Central memory CD4-positive, alpha-beta T cell (primary cell): ENCODE data around the gene VAT1L.

Experiments used
- DNase-seq: peaks from one replicate; pipeline ENCODE4 v3.0.0; 2022

VAT1L gene

DNA sequence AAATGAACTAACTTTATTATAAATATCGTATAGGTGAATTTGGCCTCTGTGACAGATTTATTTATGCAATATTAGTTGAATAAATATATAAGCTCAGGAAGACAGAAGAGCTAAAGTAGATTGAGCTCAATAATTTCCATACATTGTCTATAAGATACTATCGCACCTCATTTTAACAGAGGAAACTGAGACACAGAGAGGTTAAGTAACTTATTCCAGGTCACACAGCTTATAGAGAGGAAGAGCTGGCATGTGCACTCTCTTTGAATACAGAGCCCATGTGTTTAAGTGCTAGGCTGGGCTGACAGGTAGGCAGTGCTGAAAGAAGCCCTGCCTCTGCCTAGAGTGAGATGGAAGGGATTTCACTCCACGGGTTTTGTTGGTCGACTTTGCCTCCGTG lies 48.4 kb downstream of the VAT1L start:
- DNase-seq, result no peak

DNA sequence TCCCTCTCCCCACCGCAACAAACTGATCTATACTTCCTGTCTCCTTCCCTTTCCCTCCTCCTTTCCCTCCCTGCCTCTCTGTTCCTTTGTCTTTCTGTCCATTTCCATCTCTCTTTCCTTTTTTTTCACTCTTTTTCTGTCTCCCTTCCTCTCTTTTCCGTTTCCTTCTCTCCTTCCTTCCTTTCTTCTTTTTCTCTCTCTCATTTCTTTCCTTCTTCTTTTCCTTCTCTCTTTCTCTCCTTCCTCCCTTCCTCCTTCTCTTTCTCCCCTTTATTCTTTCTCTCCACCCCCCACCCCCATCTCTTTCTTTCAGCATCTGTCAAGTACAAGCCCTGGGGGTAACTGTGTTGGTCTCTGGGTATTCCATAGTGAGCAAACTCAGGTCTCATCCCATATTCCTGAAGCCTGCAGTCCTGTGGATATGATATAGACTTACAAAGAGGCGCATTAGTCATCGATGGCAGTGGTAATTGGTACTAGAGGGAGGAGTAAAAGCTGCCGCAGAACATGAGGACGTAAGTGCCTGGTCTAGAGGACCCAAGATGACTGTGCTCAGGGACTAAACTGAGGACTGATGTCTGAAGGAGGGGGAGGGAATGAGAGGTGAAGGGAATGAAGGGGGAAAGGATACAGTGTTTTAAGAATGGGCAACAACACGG lies 50.4 kb downstream of the VAT1L start:
- DNase-seq, result no peak

DNA sequence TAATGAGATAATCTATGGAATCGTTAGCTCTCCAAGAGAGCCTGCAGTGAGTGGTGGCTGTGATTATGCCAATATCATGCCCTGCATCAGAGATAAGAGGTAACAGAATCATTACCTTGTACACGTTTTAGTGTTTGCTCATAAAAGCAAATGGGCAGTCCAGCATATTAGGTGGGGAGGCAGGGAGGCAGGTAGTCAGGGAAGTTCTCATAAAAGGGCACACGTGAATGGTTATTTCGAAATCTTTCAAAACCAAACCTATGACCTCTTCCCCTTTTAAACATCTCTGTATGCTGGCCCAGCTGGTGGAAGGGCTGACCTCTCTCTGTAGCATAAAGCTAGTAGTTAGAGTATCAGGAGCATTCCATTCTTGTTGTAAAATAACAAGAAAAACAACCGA lies 51.7 kb downstream of the VAT1L start:
- DNase-seq, result no peak

DNA sequence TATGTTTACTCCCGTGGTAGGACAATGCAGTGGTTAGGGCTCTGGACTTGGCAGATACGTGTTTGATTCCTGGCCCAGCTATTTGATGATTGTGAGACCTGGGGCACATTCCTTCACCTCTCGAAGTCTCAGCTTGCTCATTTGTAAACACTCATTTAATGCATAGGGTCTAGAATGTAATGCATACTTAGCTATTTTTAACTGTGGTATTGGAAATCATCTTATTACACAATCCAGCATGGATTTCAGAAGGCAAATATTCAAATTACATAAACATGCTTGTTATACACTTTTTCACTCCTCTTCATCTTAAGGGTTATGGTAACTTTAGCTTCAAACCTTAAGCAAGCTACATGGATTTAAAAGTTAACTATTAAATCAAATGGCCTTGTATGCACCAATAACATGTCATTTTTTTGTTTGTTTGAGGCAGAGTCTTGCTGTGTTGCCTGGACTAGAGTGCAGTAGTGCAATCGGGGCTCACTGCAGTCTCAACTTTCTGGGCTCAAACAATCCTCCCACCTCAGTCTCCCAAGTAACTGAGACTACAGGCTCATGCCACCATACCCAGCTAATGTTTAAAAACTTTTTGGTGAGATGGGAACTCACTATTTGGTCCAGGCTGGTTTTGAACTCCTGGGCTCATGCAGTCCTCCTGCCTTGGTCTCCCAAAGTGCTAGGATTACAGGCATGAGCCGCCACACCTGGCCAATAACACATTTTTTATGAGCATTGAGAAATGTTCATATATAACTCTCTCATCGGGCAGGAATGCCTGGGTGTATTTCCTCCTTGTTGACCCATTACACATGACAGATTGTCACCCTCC lies 52.5 kb downstream of the VAT1L start:
- no peak for DNase-seq

DNA sequence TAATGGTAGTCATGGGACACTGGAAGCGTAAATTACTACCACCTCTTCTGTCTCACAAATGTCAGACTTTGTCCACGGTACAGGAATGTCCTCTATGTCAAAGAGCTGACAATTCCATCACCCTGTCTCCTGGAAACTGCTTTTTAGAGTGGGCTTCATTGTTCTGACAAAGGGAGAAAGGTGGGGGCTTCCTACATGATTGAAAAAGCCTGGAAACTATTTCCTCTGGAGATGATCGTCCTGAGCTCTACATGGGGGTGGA lies 53.1 kb downstream of the VAT1L start:
- no peak for DNase-seq

DNA sequence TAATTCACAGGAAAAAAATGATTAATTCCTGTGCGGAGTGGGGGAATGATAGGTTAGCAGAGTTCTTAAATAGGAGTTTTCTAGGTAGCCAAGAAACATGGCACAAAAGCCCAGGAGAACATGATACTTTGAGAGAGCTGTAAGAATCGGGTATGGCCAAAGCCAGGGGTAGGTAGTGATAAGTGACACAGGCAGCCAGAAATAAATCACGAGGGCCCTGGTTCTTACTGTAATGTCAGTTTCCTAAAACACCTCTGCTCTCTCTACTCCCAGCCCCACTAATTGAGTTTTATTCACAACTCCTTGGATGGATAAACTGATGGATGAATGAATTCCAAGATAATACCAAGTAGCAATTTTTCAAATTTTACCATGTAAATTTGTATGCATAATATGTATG lies 54.1 kb downstream of the VAT1L start:
- DNase-seq, result no peak

DNA sequence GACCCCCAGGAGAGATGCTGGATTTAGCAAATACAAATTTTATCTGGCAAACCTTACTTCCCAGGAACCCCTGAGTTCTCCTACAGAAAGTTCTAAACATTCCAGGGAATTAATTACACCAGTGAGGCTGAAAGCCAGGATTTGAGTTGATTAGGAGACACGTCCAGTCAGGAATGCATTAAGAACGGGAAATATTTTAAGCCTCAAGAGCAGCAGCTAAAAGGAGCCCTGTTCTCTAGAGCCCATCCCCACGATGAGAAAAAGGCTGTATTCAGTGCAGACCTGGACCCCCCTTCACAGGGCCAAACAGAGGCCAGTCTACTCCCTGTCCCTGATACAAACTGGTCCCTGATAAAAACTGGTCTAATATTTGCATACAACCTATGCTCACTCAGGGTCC lies 55.0 kb downstream of the VAT1L start:
- no peak for DNase-seq

DNA sequence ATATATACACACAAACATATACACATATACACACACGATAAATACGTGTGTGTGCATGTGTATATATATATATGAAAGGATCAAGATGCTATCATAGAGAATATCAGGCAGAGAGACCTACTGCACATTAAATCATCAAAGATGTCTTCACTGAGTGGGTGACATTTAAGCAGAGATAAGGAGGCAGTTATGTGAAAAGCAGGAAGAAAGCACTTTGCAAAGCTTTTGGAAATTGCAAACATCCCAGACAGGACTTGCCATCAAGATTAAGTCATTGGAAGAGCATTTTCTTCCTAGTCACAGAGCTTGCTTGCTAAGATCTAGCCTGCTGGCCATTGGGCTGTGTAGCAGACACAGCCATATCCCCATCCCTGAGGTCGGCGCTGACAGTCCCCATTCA lies 56.4 kb downstream of the VAT1L start:
- DNase-seq, result no peak

DNA sequence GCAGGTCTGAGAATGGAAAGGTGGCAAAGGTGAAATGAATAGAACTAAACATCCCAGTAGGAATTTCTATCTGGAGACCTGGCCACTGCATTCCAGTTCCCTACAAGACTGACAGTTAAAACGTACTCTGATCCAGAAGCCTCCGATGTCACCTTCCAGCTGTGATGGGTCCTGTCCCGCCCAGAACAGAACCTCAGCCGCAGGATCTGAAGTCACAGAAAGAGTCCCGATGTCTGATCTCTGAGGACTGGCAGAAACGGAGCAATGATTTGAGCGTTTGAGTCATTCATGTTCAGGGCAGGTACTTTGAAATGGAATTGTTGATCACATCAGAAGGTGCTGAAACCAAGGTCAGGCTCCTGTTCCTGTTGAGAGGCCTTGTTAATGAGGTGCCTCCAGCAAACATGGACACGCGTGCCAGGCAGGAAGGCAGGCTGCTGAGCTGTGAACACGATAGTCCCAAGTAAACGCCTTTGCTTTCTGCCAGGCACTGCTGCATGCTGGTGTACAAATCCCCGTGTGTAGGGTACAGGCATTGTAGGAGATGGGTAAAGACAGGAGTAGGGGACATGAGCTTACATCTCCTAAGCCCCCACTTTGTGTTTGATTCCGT lies 61.4 kb downstream of the VAT1L start:
- no peak for DNase-seq

DNA sequence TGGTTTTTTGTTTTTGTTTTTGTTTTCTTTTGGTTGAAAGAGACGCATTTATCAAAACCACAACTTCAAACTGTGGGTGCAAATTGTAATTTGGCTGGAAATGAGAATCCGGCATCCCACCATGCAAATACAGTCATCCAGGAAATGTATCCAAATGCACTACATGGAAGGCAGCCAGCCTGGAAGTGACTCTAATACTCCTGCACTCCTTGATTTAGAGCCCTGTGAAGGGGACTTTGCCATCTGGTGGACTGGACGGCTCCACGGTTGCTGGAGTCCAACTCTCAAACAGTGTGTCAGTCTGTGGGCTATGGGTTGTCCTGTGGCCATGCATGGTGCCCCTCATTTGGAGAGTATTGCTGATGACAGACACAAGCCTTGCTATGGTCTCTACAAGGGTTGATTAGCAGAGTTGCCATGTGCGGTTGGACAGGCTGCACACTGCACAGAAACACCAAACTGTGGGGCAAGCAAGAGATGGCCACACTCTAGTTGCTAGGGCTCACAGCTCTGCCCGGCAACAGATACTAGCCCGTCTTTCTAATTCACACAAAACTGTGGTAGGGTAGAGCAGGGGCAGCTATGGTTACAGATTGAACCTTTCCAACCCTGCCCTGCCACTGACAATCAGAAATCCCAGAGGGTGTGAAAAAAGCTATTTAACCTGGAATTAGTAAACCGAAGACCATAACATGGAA lies 62.4 kb downstream of the VAT1L start:
- no peak for DNase-seq

DNA sequence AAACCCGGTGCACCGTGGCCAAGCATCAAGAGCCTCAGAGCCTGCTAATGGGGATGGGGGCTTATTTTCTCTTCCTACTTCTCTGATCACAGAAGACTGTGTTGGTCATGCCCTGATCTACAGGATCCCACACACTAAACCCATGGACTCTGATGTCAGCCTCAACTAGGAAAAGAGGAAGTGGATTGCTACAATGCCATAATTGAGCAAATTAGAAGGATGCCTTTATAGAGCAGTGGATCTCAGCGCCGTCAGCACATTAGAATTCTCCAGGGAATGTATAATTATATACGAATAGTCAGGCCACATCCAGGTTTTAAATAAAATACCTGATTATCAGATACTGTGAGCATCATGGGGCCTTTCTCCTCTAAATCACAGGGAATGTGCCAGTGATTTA lies 64.8 kb downstream of the VAT1L start:
- DNase-seq, result no peak

DNA sequence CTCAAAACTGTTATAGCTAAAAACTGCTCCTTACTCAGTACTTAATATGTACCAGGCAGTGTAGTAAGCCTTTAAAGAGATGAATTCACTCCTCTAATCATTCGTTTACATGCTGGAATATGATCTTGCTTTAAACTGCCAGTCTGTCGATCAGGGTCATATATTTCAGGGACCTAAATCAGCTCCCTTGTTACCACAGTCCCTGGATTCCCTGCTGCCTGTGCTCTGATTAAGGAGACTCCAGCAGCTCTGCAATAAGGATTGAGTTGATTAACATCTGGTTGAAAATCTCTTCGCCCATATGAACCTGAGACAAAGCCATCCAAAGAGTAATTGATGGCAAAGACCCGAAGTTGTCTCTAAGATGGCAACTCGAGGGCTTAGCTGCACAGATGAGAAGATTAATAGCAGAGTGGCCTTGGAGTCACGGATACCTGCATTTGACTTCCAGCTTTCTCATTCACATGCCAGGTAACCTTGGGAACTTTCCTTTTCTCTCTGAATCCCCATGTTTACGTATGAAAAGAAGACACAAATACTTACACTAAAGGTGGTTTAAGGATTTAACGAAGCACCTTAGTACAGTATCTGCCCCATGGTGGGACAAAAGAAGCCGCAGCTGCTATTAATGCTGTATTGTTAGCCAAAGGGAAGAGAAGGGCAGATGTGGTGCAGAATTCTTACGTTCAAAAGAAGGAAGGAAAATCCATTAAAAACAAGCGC lies 68.2 kb downstream of the VAT1L start:
- DNase-seq, result no peak

DNA sequence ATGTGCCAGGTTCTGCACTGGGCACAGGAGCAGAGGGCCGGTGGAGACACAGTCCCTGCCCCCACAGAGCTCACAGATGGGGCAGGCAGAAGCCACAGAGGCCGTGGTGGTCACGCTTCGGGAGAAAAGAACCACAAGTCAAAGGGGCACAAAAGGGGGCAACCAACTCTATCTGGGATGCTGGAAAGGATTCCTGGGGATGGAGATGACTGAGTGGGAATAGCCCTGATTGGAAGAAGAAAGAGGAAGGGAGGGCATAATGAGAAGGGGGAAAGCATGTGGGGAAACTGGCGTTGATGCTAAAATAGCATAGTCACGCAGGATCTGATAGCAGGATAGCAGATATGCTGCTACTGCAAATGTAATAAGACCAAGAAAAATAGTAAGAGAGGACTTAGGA lies 69.7 kb downstream of the VAT1L start:
- no peak for DNase-seq

DNA sequence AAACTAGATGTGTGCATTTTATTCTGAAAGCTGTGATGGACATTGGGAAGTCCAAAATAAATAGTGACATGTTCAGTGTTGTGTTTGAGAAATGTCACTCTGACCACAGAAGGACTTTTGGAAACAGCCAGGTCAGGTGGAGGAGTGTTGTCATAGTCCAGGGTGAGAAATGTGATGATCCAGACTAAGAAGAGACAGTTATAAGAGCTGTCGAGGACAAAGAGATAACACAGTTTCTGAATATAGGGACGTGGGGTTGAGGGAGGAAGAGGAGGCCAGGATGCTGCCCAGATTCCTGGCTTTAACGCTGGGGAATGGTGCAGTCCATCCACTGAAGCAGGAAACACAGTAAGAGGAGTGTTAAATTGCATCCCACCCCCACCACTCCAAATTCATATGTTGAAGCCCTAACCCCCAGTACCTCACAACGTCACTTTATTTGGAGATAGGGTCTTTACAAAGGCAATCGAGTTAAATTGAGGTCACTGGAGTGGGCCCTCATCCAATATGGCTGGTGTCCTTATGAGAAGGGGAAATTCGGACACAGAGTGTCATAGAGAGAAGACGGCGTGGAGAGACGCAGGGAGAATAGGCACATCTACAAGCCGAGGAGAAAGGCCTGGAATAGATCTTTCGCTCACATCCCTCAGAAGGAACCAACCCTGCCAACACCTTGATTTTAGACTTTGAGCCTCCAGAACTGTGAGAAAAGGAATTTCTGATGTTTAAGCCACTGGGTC lies 71.3 kb downstream of the VAT1L start:
- no peak for DNase-seq

DNA sequence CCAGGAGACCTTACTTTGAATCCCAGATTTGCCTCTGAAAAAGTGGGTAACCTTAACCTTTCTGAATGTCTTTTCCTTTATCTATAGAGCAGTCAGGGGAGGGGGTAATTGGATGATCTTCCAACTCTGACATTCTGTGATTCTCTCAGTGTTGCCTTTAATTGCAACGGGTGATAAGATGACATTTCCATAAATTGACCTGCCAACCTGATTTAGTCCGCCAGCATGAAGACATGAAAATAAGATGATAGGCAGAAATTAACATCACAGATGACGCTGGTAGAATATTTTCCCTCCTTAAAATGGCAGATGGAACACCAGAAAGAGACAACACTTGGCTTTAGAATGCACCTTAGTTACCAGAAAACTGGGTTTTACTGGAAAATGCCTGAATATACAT lies 72.6 kb downstream of the VAT1L start:
- no peak for DNase-seq

DNA sequence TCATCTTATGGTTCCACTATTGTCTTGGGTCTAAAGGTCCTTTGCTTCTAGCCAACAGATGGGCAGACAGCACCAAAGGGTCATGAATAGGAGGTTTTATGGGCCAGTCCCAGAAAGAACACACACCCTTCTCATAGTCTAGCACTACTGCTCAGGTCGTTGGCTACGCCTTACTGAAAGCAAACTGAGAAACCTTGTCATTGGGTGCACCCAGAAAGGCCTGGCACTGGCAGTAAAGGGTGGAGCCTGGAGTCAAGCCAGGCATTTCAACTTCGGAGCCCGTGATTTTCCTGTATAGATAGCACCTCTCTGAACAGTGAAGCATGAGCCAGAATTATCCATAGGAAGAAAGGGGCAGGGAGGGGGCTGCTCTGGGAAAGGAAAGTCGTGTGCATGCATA lies 74.9 kb downstream of the VAT1L start:
- no peak for DNase-seq

DNA sequence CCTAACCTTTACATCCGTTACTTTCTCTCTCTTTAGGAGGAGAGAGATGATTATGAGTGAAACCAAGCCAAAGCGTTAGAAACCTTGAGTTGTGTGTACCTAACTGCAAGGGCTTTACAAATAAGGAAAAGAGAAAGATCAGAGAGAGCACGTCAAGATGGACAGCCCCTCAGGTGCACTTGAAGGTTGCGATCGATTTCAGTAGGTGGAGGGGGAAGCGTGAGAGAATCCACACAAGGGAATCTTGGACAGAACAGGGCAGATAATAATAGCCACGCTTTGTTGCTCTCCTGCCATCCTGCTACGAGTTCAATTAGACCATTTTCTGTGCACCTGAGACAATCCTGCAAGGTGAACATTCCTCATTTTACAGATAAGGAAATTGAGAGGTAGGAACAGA lies 78.4 kb downstream of the VAT1L start:
- DNase-seq, result no peak

DNA sequence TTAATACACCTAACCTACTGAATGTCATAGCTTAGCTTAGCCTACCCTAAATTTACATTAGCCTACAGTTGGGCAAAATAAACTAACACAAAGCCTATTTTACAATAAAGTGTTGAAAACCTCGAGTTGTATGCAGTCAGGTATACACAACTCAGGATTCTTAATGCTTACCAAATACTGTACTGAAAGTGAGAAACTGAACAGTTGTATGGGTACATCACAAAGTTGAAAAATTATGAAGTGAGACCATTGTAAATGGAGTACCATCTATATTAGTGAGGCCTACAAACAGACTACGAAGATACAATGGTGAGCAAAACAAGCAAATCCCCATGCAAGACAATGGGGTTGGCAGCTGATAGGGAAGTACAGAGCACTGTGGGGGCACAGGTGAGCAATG lies 79.7 kb downstream of the VAT1L start:
- no peak for DNase-seq

DNA sequence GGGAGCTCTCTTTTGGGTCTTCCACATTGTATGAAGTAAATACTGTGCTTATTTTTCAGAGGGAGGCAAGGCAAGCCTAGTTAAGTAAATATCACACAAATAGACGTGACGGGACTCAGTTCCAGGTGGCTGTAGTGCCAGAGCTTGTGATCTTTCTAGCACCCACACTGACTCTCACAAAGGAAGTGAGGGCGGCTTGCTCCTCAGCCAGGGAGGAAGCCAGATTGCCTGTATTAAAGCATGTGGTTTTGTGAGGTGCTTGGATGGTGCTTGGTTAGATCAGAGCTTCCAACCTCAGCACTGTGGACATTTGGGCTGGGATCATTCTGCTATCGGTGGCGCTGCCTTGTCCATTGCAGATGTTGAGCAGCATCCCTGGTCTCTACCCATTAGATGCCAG lies 80.1 kb downstream of the VAT1L start:
- no peak for DNase-seq

DNA sequence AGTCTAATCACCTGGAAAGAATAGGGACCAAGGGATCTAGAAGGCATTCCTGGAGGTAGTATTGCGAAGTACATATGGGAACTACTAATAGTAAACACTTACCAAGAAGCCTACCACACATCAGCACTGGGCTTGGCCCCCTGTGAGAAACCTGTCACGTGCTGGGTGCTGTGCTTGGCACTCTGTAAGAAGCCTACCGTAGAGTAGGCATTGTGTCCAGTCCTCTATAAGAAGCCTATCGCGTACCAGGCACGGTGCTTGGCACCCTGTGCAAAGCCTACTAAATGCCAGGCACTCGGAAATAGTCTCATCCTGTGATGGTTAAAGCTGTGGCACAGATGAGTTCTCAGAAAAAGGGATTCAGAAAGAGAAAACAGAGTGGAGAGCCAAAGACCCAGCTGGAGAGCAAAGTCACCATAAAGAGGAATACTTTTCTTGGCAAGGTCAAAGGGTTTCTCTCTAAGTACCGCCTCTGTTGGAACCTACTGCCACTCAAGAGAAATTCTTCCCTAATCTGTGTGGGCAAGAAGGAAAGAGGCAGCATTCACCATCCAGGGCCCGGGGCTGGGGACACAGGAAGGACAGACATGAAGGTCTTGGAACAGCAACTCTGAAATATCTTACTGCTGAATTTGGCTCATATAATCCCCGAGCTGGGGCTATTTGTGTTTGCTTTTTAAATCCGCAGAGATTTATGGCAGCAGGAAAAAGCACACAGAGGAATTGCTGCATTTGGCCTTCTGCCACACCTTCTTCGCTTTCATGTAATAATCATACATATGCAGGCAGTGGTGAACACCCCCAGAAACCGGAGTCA lies 81.8 kb downstream of the VAT1L start:
- DNase-seq, result no peak

DNA sequence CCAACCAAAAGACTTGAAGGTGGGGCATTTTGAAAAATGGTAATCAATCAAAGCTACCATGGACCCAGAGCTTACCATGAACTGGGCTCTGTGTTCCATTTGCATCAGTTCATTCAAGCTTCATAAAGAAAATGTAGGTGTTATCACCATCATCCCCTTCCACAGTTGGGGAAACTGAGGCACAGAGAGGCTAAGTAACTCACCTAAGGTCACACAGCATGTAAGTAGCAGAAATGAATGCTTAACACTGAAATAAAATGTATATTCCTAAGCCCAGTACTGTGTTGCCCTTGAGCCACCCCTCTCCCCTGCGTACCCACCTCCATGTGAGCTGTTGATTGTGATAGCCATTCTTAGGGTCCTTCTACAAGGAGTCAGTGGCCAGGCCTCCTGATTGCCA lies 83.6 kb downstream of the VAT1L start:
- no peak for DNase-seq

DNA sequence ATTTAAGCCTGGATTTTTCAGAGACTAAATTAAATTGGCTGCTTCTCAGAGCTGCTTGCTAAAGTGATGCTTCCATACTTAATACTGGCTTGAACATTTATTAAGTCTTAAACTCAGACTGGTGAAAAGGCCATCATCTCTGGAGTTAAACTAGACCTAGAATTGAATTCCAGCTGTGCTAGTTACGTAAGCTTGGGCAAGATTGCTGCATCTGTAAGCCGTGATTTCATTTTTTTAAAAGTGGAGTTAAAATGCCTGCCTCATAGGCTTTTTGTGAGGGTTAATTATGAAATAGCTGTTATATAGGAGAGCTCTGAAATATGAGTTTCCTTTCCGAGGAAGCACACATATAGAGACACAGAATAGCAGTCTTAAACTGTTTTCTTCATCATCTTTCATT lies 84.7 kb downstream of the VAT1L start:
- DNase-seq, result no peak
